HepG2 (cell line): ENCODE measurements around the gene ZNF548. TPM values are rescaled to one million over a fixed set of nuclear protein-coding genes. Genes with fewer than 3 reads are reported as not detected.

Experiments
- CHCHD3 ChIP-seq: sonication (generic); formaldehyde crosslinking; IDR thresholded peaks from 2 replicates; pipeline ENCODE4 v1.8.0; 2022; ENCODE audit warnings: mild to moderate bottlenecking, missing genetic modification reagents, moderate library complexity
- FOXA1 ChIP-seq, 2 experiments: fragments of 450-650 bp in 1 of 2; sonication (generic) in 1 of 2; formaldehyde crosslinking in 1 of 2; IDR thresholded peaks; 2 replicates each; pipeline versions ENCODE4 v1.4.0 to v1.6.1; 2016 to 2020; ENCODE audit warnings: missing genetic modification reagents in 1 of 2
- HBP1 ChIP-seq: IDR thresholded peaks from 2 replicates; pipeline ENCODE4 v1.6.1; 2016; ENCODE audit warnings: low read depth, control low read depth
- KDM2A ChIP-seq: sonication (generic); formaldehyde crosslinking; IDR thresholded peaks from 2 replicates; pipeline ENCODE4 v1.4.0; 2020; ENCODE audit warnings: low read depth, missing genetic modification reagents, borderline replicate concordance
- KLF9 ChIP-seq: IDR thresholded peaks from 2 replicates; pipeline ENCODE4 v1.6.1; 2016; ENCODE audit warnings: low read depth
- MAF1 ChIP-seq: sonication (generic); formaldehyde crosslinking; IDR thresholded peaks from 2 replicates; pipeline ENCODE4 v1.5.0; 2020; ENCODE audit warnings: missing genetic modification reagents, borderline replicate concordance
- NCOA1 ChIP-seq: sonication (generic); formaldehyde crosslinking; IDR thresholded peaks from 2 replicates; pipeline ENCODE4 v1.9.0; 2021; ENCODE audit warnings: missing genetic modification reagents
- SP2 ChIP-seq: sonication (generic); formaldehyde crosslinking; IDR thresholded peaks from 2 replicates; pipeline ENCODE4 v1.5.1; 2020; ENCODE audit warnings: mild to moderate bottlenecking, missing genetic modification reagents
- SRSF4 ChIP-seq: fragments of 200-400 bp; formaldehyde crosslinking; IDR thresholded peaks from one replicate; pipeline ENCODE4 v1.6.1; 2018; ENCODE audit warnings: mild to moderate bottlenecking, low read depth, low read length, moderate library complexity; ENCODE audit not compliant: poor library complexity, severe bottlenecking
- TBL1XR1 ChIP-seq: fragments of 150-350 bp; IDR thresholded peaks from 2 replicates; pipeline ENCODE4 v1.6.1; 2014; ENCODE audit warnings: borderline replicate concordance, low read length; ENCODE audit not compliant: partially characterized antibody
- ZC3H13 ChIP-seq: sonication (generic); formaldehyde crosslinking; IDR thresholded peaks from 2 replicates; pipeline ENCODE4 v1.8.1; 2023; ENCODE audit warnings: mild to moderate bottlenecking, missing genetic modification reagents, moderate library complexity
- ZNF282 ChIP-seq: fragments of 450-650 bp; IDR thresholded peaks from 2 replicates; pipeline ENCODE4 v1.6.1; 2018; ENCODE audit not compliant: partially characterized antibody
- ZNF337 ChIP-seq: sonication (generic); formaldehyde crosslinking; IDR thresholded peaks from 2 replicates; pipeline ENCODE4 v1.5.1; 2020; ENCODE audit warnings: missing genetic modification reagents, low read depth, mild to moderate bottlenecking, borderline replicate concordance
- polyA plus RNA-seq, 8 experiments: library from polyadenylated mRNA; depleted of rRNA in 3 of 8; stranded (reverse) in 7 of 8; unstranded in 1 of 8; fragments of >200 nt; fragmentation: Illumina TruSeq in 4 of 8; extraction: Trizol in 4 of 8; gene quantifications; 2 replicates each; pipeline versions ENCODE4 v1.2.1 to v1.2.3, GENCODE V29; 2011 to 2016; ENCODE audit warnings: low read depth in 4 of 8, missing spikeins in 1 of 8, mixed read lengths in 1 of 8; ENCODE audit not compliant: insufficient read depth in 1 of 8
- total RNA-seq, 5 experiments: library from RNA; depleted of rRNA; stranded (reverse); fragments of >200 nt; fragmentation: Illumina TruSeq; extraction: Trizol; gene quantifications; 2 replicates each; pipeline ENCODE4 v1.2.3, GENCODE V29; 2016; ENCODE audit warnings: low read depth in 1 of 5
- TF ChIP-seq, protein P1 (sequence below): sonication (generic); formaldehyde crosslinking; IDR thresholded peaks from 2 replicates; pipeline ENCODE4 v1.4.0; 2020; ENCODE audit warnings: missing genetic modification reagents, borderline replicate concordance
- TF ChIP-seq, protein P2 (sequence below): sonication (generic); formaldehyde crosslinking; IDR thresholded peaks from 2 replicates; pipeline ENCODE4 v1.4.0; 2020; ENCODE audit warnings: mild to moderate bottlenecking, missing genetic modification reagents
- TF ChIP-seq, protein P3 (sequence below): sonication (generic); formaldehyde crosslinking; IDR thresholded peaks from 2 replicates; pipeline ENCODE4 v1.5.0; 2020; ENCODE audit warnings: mild to moderate bottlenecking, missing genetic modification reagents
- TF ChIP-seq, protein P4 (sequence below): IDR thresholded peaks from 2 replicates; pipeline ENCODE4 v1.6.1; 2016; ENCODE audit warnings: missing compliant biosample characterization, missing genetic modification reagents, borderline replicate concordance

The ZNF548 gene
- total and polyA plus RNA-seq, 2 of the 13 experiments (the other 11 are each of a cell fraction or from before 2014, with no cell fraction given), result 19.6 to 24.9 TPM

DNA sequence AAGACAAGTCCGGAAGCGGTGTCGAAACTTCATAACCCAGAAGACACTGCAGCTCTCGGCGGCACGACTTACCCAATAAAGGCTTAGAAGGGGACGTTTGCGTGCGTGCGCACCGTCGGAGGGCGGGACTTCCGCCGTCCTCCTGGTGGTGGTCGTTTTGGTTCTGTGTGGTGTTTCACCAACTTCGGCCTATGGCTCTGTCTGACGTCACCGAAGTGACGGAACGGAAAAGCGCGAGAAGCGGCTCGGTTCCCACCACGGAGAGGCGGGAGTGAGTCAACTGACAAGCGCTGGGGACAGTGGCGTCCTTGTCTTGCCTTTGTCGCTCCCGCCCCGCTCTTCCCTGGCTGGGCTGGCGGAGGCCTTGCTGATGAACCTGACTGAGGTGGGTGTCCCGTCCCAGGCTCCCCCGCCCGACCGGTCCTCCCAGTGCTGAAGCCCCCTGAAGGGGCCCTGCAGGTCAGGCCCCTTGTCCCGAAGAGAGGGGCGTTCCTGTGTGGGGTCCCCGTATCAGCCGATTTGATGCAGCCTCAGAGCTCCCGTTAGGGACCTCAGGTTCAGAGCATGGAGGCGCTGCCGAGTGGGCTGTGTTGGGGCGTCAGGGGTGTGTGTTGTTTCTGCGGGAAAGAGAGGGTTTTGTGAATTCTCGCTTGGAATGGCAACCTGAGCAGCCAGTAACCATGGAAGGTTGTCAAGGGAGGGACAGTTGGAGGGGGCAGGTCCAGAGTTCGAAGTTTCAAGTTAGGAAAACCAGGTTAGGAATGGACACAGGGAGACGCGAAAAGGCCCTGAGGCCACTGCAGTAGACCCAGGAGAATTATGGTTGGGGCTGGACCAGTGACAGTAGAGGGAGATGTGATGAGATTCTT lies at the start of gene ZNF548 (continued):
- TF ChIP-seq, protein P1, sequence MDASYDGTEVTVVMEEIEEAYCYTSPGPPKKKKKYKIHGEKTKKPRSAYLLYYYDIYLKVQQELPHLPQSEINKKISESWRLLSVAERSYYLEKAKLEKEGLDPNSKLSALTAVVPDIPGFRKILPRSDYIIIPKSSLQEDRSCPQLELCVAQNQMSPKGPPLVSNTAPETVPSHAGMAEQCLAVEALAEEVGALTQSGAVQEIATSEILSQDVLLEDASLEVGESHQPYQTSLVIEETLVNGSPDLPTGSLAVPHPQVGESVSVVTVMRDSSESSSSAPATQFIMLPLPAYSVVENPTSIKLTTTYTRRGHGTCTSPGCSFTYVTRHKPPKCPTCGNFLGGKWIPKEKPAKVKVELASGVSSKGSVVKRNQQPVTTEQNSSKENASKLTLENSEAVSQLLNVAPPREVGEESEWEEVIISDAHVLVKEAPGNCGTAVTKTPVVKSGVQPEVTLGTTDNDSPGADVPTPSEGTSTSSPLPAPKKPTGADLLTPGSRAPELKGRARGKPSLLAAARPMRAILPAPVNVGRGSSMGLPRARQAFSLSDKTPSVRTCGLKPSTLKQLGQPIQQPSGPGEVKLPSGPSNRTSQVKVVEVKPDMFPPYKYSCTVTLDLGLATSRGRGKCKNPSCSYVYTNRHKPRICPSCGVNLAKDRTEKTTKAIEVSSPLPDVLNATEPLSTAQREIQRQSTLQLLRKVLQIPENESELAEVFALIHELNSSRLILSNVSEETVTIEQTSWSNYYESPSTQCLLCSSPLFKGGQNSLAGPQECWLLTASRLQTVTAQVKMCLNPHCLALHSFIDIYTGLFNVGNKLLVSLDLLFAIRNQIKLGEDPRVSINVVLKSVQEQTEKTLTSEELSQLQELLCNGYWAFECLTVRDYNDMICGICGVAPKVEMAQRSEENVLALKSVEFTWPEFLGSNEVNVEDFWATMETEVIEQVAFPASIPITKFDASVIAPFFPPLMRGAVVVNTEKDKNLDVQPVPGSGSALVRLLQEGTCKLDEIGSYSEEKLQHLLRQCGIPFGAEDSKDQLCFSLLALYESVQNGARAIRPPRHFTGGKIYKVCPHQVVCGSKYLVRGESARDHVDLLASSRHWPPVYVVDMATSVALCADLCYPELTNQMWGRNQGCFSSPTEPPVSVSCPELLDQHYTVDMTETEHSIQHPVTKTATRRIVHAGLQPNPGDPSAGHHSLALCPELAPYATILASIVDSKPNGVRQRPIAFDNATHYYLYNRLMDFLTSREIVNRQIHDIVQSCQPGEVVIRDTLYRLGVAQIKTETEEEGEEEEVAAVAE (CRISPR knock-in tag), result no peak; the same call in 1 of the 2 replicates
- no peak for TF ChIP-seq TBL1XR1
- TF ChIP-seq KLF9 (CRISPR knock-in tag), result no peak
- peak; percentile 87 for TF ChIP-seq KDM2A (CRISPR knock-in tag)
- TF ChIP-seq SP2 (CRISPR knock-in tag), result peak; percentile 96
- TF ChIP-seq ZNF282, result no peak
- TF ChIP-seq HBP1, result peak; percentile 82
- TF ChIP-seq ZNF337 (CRISPR knock-in tag), result no peak
- TF ChIP-seq, protein P2, sequence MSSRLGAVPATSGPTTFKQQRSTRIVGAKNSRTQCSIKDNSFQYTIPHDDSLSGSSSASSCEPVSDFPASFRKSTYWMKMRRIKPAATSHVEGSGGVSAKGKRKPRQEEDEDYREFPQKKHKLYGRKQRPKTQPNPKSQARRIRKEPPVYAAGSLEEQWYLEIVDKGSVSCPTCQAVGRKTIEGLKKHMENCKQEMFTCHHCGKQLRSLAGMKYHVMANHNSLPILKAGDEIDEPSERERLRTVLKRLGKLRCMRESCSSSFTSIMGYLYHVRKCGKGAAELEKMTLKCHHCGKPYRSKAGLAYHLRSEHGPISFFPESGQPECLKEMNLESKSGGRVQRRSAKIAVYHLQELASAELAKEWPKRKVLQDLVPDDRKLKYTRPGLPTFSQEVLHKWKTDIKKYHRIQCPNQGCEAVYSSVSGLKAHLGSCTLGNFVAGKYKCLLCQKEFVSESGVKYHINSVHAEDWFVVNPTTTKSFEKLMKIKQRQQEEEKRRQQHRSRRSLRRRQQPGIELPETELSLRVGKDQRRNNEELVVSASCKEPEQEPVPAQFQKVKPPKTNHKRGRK (CRISPR knock-in tag), result no peak
- TF ChIP-seq, protein P3, sequence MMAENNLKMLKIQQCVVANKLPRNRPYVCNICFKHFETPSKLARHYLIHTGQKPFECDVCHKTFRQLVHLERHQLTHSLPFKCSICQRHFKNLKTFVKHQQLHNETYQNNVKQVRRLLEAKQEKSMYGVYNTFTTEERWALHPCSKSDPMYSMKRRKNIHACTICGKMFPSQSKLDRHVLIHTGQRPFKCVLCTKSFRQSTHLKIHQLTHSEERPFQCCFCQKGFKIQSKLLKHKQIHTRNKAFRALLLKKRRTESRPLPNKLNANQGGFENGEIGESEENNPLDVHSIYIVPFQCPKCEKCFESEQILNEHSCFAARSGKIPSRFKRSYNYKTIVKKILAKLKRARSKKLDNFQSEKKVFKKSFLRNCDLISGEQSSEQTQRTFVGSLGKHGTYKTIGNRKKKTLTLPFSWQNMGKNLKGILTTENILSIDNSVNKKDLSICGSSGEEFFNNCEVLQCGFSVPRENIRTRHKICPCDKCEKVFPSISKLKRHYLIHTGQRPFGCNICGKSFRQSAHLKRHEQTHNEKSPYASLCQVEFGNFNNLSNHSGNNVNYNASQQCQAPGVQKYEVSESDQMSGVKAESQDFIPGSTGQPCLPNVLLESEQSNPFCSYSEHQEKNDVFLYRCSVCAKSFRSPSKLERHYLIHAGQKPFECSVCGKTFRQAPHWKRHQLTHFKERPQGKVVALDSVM (CRISPR knock-in tag), result no peak
- TF ChIP-seq SRSF4, result no peak
- TF ChIP-seq, protein P4, sequence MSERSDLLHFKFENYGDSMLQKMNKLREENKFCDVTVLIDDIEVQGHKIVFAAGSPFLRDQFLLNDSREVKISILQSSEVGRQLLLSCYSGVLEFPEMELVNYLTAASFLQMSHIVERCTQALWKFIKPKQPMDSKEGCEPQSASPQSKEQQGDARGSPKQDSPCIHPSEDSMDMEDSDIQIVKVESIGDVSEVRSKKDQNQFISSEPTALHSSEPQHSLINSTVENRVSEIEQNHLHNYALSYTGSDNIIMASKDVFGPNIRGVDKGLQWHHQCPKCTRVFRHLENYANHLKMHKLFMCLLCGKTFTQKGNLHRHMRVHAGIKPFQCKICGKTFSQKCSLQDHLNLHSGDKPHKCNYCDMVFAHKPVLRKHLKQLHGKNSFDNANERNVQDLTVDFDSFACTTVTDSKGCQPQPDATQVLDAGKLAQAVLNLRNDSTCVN (CRISPR knock-in tag), result peak; percentile 44; the same call in 1 of the 2 replicates
- TF ChIP-seq ZC3H13, result peak; percentile 67; the same call in 1 of the 2 replicates
- no peak for TF ChIP-seq FOXA1 (IDR thresholded peaks at IDR 0.05)
- peak; percentile 46 for TF ChIP-seq FOXA1 (CRISPR knock-in tag; IDR thresholded peaks at IDR 0.05)
- TF ChIP-seq CHCHD3 (CRISPR knock-in tag), result no peak
- TF ChIP-seq NCOA1, result 0 out of 2 replicates have a peak, but pooled peaks have one; percentile 69
- TF ChIP-seq MAF1 (CRISPR knock-in tag), result no peak
